Measurements from ENCODE around the gene RRM2.
"Not testable (repeated sequence)": the region's sequence is repeated elsewhere in the genome, so short reads cannot be mapped to it uniquely, and the experiment has no call there.

The RRM2 gene

GRCh38 chr2:10091182-10091888, 31.2 kb upstream of the RRM2 start:
- peak in 1 of 5 experiments; percentile 36 for DNase-seq

- not testable (repeated sequence) for DNase-seq
Observed at GRCh38 chr2:10091889-10092244, 30.7 kb upstream of the RRM2 start.

GRCh38 chr2:10094271-10094814, 28.2 kb upstream of the RRM2 start:
- DNase-seq, result no peak

- no peak for DNase-seq
Observed at GRCh38 chr2:10095175-10095574, 27.4 kb upstream of the RRM2 start.

GRCh38 chr2:10096641-10097040, 25.9 kb upstream of the RRM2 start:
- DNase-seq, result no peak

GRCh38 chr2:10097352-10098148, 25.0 kb upstream of the RRM2 start:
- DNase-seq, result peak in 3 of 5 experiments; percentile 16 to 29 (median 22)

- no peak for DNase-seq
Observed at GRCh38 chr2:10101491-10101890, 21.0 kb upstream of the RRM2 start.

GRCh38 chr2:10103179-10103578, 19.4 kb upstream of the RRM2 start:
- no peak for DNase-seq

GRCh38 chr2:10104906-10105305, 17.6 kb upstream of the RRM2 start:
- DNase-seq, result not testable (repeated sequence)

- DNase-seq, result no peak
Observed at GRCh38 chr2:10109311-10109710, 13.2 kb upstream of the RRM2 start.

- no peak for DNase-seq
Observed at GRCh38 chr2:10119027-10119325, 3.6 kb upstream of the RRM2 start.

GRCh38 chr2:10119601-10120157, 2.9 kb upstream of the RRM2 start:
- DNase-seq, result no peak

GRCh38 chr2:10120158-10120876, 2.2 kb upstream of the RRM2 start:
- DNase-seq, result peak; percentile 80 to 96 (median 88)

- DNase-seq, result peak in 1 of 5 experiments; percentile 48
Observed at GRCh38 chr2:10120877-10121574, 1.5 kb upstream of the RRM2 start.

GRCh38 chr2:10123281-10123680, 742 bp downstream of the RRM2 start:
- no peak for DNase-seq

GRCh38 chr2:10124538-10125045, 2.1 kb downstream of the RRM2 start:
- DNase-seq, result peak in 2 of 5 experiments; percentile 52 to 82

- DNase-seq, result no peak
Observed at GRCh38 chr2:10125842-10126631, 3.5 kb downstream of the RRM2 start.

GRCh38 chr2:10126632-10127026, 4.1 kb downstream of the RRM2 start:
- no peak for DNase-seq

GRCh38 chr2:10128420-10128819, 5.9 kb downstream of the RRM2 start:
- no peak for DNase-seq

GRCh38 chr2:10129490-10129889, 7.0 kb downstream of the RRM2 start:
- no peak for DNase-seq

- DNase-seq, result no peak
Observed at GRCh38 chr2:10132043-10132575, 9.6 kb downstream of the RRM2 start.

Data from T-helper 2 cell (primary cell).